Endodermal cell (in vitro differentiated cells): ENCODE results near the gene COL4A6. TPM values are rescaled to one million over a fixed set of nuclear protein-coding genes. Genes with fewer than 3 reads are reported as not detected.

Experiments
- DNase-seq: peaks from one replicate; pipeline ENCODE4 v3.0.0-alpha.2; 2017
- H3K27ac ChIP-seq: 2 replicates; pipeline ENCODE4 v1.5.1; 2013; ENCODE audit warnings: mild to moderate bottlenecking, low read depth, low read length, moderate library complexity
- H3K27me3 ChIP-seq: 2 replicates; pipeline ENCODE4 v1.6.1; 2013; ENCODE audit warnings: mild to moderate bottlenecking, low read length, moderate library complexity; ENCODE audit not compliant: insufficient read depth, control insufficient read depth, poor library complexity, severe bottlenecking
- H3K36me3 ChIP-seq: 2 replicates; pipeline ENCODE4 v1.7.0; 2013; ENCODE audit warnings: mild to moderate bottlenecking, low read length, moderate library complexity; ENCODE audit not compliant: control insufficient read depth, insufficient read depth
- H3K4me1 ChIP-seq: one replicate; pipeline ENCODE4 v1.7.0; 2013; ENCODE audit warnings: low read length; ENCODE audit not compliant: control insufficient read depth, insufficient read depth
- H3K4me3 ChIP-seq: 2 replicates; pipeline ENCODE4 v1.5.1; 2013; ENCODE audit warnings: mild to moderate bottlenecking, low read length, moderate library complexity
- H3K9ac ChIP-seq: 2 replicates; pipeline ENCODE4 v1.6.1; 2013; ENCODE audit warnings: mild to moderate bottlenecking, low read length, moderate library complexity; ENCODE audit not compliant: poor library complexity, severe bottlenecking; ENCODE audit errors: extremely low read depth
- H3K9me3 ChIP-seq: 2 replicates; pipeline ENCODE4 v1.6.1; 2013; ENCODE audit warnings: mild to moderate bottlenecking, low read length, moderate library complexity; ENCODE audit not compliant: control insufficient read depth
- H3K27ac Mint-ChIP-seq: 2 replicates; pipeline ENCODE4 v1.8.0; 2020; ENCODE audit warnings: mixed read lengths
- H3K27me3 Mint-ChIP-seq: 2 replicates; pipeline ENCODE4 v1.8.0; 2021; ENCODE audit warnings: mild to moderate bottlenecking, mixed read lengths; ENCODE audit not compliant: insufficient read depth
- H3K36me3 Mint-ChIP-seq: 2 replicates; pipeline ENCODE4 v1.8.0; 2020; ENCODE audit warnings: low read depth, mixed read lengths
- H3K4me1 Mint-ChIP-seq: 2 replicates; pipeline ENCODE4 v1.8.0; 2020; ENCODE audit warnings: mixed read lengths
- H3K4me3 Mint-ChIP-seq: 2 replicates; pipeline ENCODE4 v1.8.0; 2020; ENCODE audit warnings: mild to moderate bottlenecking, moderate library complexity, mixed read lengths
- H3K9me3 Mint-ChIP-seq: 2 replicates; pipeline ENCODE4 v1.8.0; 2020; ENCODE audit warnings: mild to moderate bottlenecking, mixed read lengths
- CTCF ChIP-seq: fragments of 200-600 bp; sonication (generic); conservative IDR thresholded peaks from 2 replicates; pipeline ENCODE4 v1.5.0; 2021; ENCODE audit warnings: antibody characterized with exemption, mild to moderate bottlenecking
- WGBS, 2 experiments: methylation state at CpG; one replicate each; pipeline versions ENCODE4 v1.1.5 to v1.1.7; 2013; ENCODE audit warnings: missing lambda C conversion rate in 2 of 2, mixed read lengths in 1 of 2; ENCODE audit not compliant: insufficient coverage in 1 of 2, insufficient read length in 1 of 2; 5-methylcytosine and 5-hydroxymethylcytosine counted together
- total RNA-seq, 2 donors: library from RNA; stranded (reverse); fragmentation: NEBNext Ultra II Directional in 1 of 2; extraction: Animal tissue kit (Norgen Biotek cat#: 25700) in 1 of 2; gene quantifications; 2 replicates in 1 of 2; 3 replicates in 1 of 2; pipeline ENCODE4 v1.2.1, GENCODE V29; 2021

COL4A6 gene
- total RNA-seq, 2 donors from 2014 or later = 205 to 338 TPM

GRCh38 chrX:108399418-108400165, 38.6 kb downstream of the COL4A6 start:
- Mint-ChIP-seq H3K4me3 (no peak overlapping the region), H3K27me3 (no peaks in the 10 kb centered on the region), H3K4me1 (peaks cover 49% of the 10 kb centered on the region)

GRCh38 chrX:108397627-108398391, 40.4 kb downstream of the COL4A6 start:
- peaks cover 48% of the 10 kb centered on the region for H3K4me1 Mint-ChIP-seq
- no peak overlapping the region for H3K9ac ChIP-seq

More at GRCh38 chrX:108399418-108400165, 38.6 kb downstream of the COL4A6 start:
- TF ChIP-seq CTCF = no peak
- Histone ChIP-seq H3K4me3 (no peak overlapping the region), H3K9ac (no peak overlapping the region), H3K4me1 (no peaks in the 10 kb centered on the region), H3K36me3 (no peaks in the 10 kb centered on the region), H3K27me3 (no peaks in the 10 kb centered on the region), H3K9me3 (no peaks in the 10 kb centered on the region), H3K27ac (no peak overlapping the region)
- Mint-ChIP-seq H3K36me3 (peaks cover 15% of the 10 kb centered on the region), H3K27ac (no peak overlapping the region), H3K9me3 (no peaks in the 10 kb centered on the region)
- no CpG with 5 or more reads among the region's 1 CpG for WGBS, 2 experiments
- DNase-seq = no peak

GRCh38 chrX:108396986-108397385, 41.2 kb downstream of the COL4A6 start:
- WGBS, 2 experiments = 60 to 89% methylated on average over 1 of the region's 1 CpG
- no peak for TF ChIP-seq CTCF
- no peaks in the 10 kb centered on the region for H3K27me3 ChIP-seq
- Mint-ChIP-seq H3K4me1 (peaks cover 48% of the 10 kb centered on the region), H3K9me3 (peaks cover 17% of the 10 kb centered on the region), H3K27ac (peak overlapping the region; percentile 88), H3K4me3 (no peak overlapping the region), H3K36me3 (peaks cover 36% of the 10 kb centered on the region), H3K27me3 (no peaks in the 10 kb centered on the region)
- H3K4me3 ChIP-seq = no peak overlapping the region
- H3K9me3 ChIP-seq = peaks cover 16% of the 10 kb centered on the region
- peaks cover 7% of the 10 kb centered on the region for H3K36me3 ChIP-seq
- no peak overlapping the region for H3K27ac ChIP-seq
- no peak overlapping the region for H3K9ac ChIP-seq
- no peak for DNase-seq
- no peaks in the 10 kb centered on the region for H3K4me1 ChIP-seq

More at GRCh38 chrX:108397627-108398391, 40.4 kb downstream of the COL4A6 start:
- Histone ChIP-seq H3K9me3 (peaks cover 10% of the 10 kb centered on the region), H3K36me3 (no peaks in the 10 kb centered on the region), H3K27ac (no peak overlapping the region), H3K4me3 (no peak overlapping the region), H3K27me3 (no peaks in the 10 kb centered on the region), H3K4me1 (no peaks in the 10 kb centered on the region)
- no peak for TF ChIP-seq CTCF
- DNase-seq = no peak
- no peak overlapping the region for H3K4me3 Mint-ChIP-seq
- peaks cover 29% of the 10 kb centered on the region for H3K36me3 Mint-ChIP-seq
- peaks cover 14% of the 10 kb centered on the region for H3K9me3 Mint-ChIP-seq
- WGBS, 2 experiments = 96% methylated on average over 5 of the region's 6 CpGs; no CpG with 5 or more reads in 1 of the 2 experiments
- H3K27me3 Mint-ChIP-seq = no peaks in the 10 kb centered on the region
- peak overlapping the region; percentile 88 for H3K27ac Mint-ChIP-seq
